IPS-18c (cell line): Measurements from ENCODE around the gene DKK3.

ENCODE experiments used
- H3K4me3 ChIP-seq: 2 replicates; pipeline ENCODE4 v1.7.0; 2013; ENCODE audit warnings: low read depth, mild to moderate bottlenecking, low read length, moderate library complexity; ENCODE audit not compliant: insufficient read depth
- H3K9me3 ChIP-seq: one replicate; pipeline ENCODE4 v1.6.1; 2013; ENCODE audit warnings: mild to moderate bottlenecking, low read length, moderate library complexity; ENCODE audit not compliant: control insufficient read depth, insufficient read depth

DKK3 gene

GRCh38 chr11:12013781-12014180 is 5.4 kb upstream of the DKK3 start:
- Histone ChIP-seq H3K9me3 (no peaks in the 10 kb centered on the region), H3K4me3 (no peak overlapping the region)

- no peaks in the 10 kb centered on the region for H3K9me3 ChIP-seq
- H3K4me3 ChIP-seq = peak overlapping the region; percentile 55; the same call in 1 of the 2 replicates
Observed at GRCh38 chr11:12009617-12010321, 1.3 kb upstream of the DKK3 start.

GRCh38 chr11:12008790-12009616 is 577 bp upstream of the DKK3 start:
- Histone ChIP-seq H3K9me3 (no peaks in the 10 kb centered on the region), H3K4me3 (peak overlapping the region; percentile 75)

GRCh38 chr11:12007230-12007593 is 1.2 kb downstream of the DKK3 start:
- Histone ChIP-seq H3K4me3 (no peak overlapping the region), H3K9me3 (no peaks in the 10 kb centered on the region)

- no peak overlapping the region for H3K4me3 ChIP-seq
- no peaks in the 10 kb centered on the region for H3K9me3 ChIP-seq
Observed at GRCh38 chr11:12006552-12007229, 1.7 kb downstream of the DKK3 start.

- no peaks in the 10 kb centered on the region for H3K9me3 ChIP-seq
- H3K4me3 ChIP-seq = no peak overlapping the region
Observed at GRCh38 chr11:12005476-12005875, 3.0 kb downstream of the DKK3 start.

GRCh38 chr11:12005061-12005460 is 3.4 kb downstream of the DKK3 start:
- Histone ChIP-seq H3K9me3 (no peaks in the 10 kb centered on the region), H3K4me3 (no peak overlapping the region)

GRCh38 chr11:12003815-12004214 is 4.6 kb downstream of the DKK3 start:
- no peaks in the 10 kb centered on the region for H3K9me3 ChIP-seq
- no peak overlapping the region for H3K4me3 ChIP-seq

GRCh38 chr11:12003336-12003735 is 5.1 kb downstream of the DKK3 start:
- H3K9me3 ChIP-seq = no peaks in the 10 kb centered on the region

GRCh38 chr11:12001186-12001585 is 7.2 kb downstream of the DKK3 start:
- H3K9me3 ChIP-seq = no peaks in the 10 kb centered on the region
- H3K4me3 ChIP-seq = no peak overlapping the region

More at GRCh38 chr11:12003336-12003735, 5.1 kb downstream of the DKK3 start:
- H3K4me3 ChIP-seq = no peak overlapping the region

- Histone ChIP-seq H3K4me3 (no peak overlapping the region), H3K9me3 (no peaks in the 10 kb centered on the region)
Observed at GRCh38 chr11:11998091-11998781, 10.2 kb downstream of the DKK3 start.

GRCh38 chr11:11997049-11997322 is 11.4 kb downstream of the DKK3 start:
- no peak overlapping the region for H3K4me3 ChIP-seq
- H3K9me3 ChIP-seq = no peaks in the 10 kb centered on the region

- H3K4me3 ChIP-seq = no peak overlapping the region
- no peaks in the 10 kb centered on the region for H3K9me3 ChIP-seq
Observed at GRCh38 chr11:11996321-11997048, 11.9 kb downstream of the DKK3 start.

- H3K4me3 ChIP-seq = no peak overlapping the region
- no peaks in the 10 kb centered on the region for H3K9me3 ChIP-seq
Observed at GRCh38 chr11:11995601-11996000, 12.8 kb downstream of the DKK3 start.

GRCh38 chr11:11993839-11994238 is 14.6 kb downstream of the DKK3 start:
- H3K4me3 ChIP-seq = no peak overlapping the region
- H3K9me3 ChIP-seq = no peaks in the 10 kb centered on the region

- Histone ChIP-seq H3K9me3 (no peaks in the 10 kb centered on the region), H3K4me3 (no peak overlapping the region)
Observed at GRCh38 chr11:11992257-11993212, 15.9 kb downstream of the DKK3 start.
